H1 (cell line): ENCODE measurements around the gene PTCSC3. TPM values are rescaled to one million over a fixed set of nuclear protein-coding genes. Genes with fewer than 3 reads are reported as not detected.

Source experiments
- CTCF ChIA-PET: fragments of 300-600 bp; sonication (Branson Sonifier 250); formaldehyde crosslinking; loops from one replicate; lab custom pipeline; 2021; ENCODE audit not compliant: partially characterized antibody; lab: Charles Lee
- POLR2A ChIA-PET: fragments of 300-600 bp; sonication (Branson Sonifier 250); formaldehyde crosslinking; loops from one replicate; lab custom pipeline; 2021; ENCODE audit warnings: inconsistent platforms; ENCODE audit not compliant: partially characterized antibody; lab: Charles Lee
- DNase-seq, 2 experiments: peaks; one replicate each; pipeline versions ENCODE4 v3.0.0 to v3.0.0-alpha.2; 2010 to 2022; ENCODE audit warnings: low spot score in 2 of 2, low read depth in 1 of 2, mixed read lengths in 1 of 2
- FAIRE-seq: peaks from 2 replicates; lab custom pipeline; 2011; peaks lifted over from hg19 to GRCh38; lab: Jason Lieb, UNC
- H2AFZ ChIP-seq: 2 replicates; pipeline ENCODE4 v1.8.1; 2012; ENCODE audit warnings: low read length, inconsistent platforms
- H2AK5ac ChIP-seq: 2 replicates; pipeline ENCODE4 v1.6.1; 2013; ENCODE audit warnings: low read depth, low read length
- H2BK120ac ChIP-seq: replicated peaks from 2 replicates; pipeline ENCODE3; 2013; ENCODE audit warnings: low read depth, low read length, inconsistent platforms
- H2BK12ac ChIP-seq: 2 replicates; pipeline ENCODE4 v1.6.1; 2013; ENCODE audit warnings: low read depth, low read length
- H2BK15ac ChIP-seq: 2 replicates; pipeline ENCODE4 v1.6.1; 2013; ENCODE audit warnings: low read length
- H2BK20ac ChIP-seq: 2 replicates; pipeline ENCODE4 v1.6.1; 2013; ENCODE audit warnings: low read length
- H2BK5ac ChIP-seq: 2 replicates; pipeline ENCODE4 v1.6.1; 2013; ENCODE audit warnings: low read depth, low read length
- H3K14ac ChIP-seq: 2 replicates; pipeline ENCODE4 v1.6.1; 2013; ENCODE audit warnings: inconsistent platforms; ENCODE audit not compliant: insufficient read length
- H3K18ac ChIP-seq: 2 replicates; pipeline ENCODE4 v1.6.1; 2013; ENCODE audit warnings: low read length; ENCODE audit errors: extremely low read depth
- H3K23ac ChIP-seq: 2 replicates; pipeline ENCODE4 v1.6.1; 2013; ENCODE audit warnings: inconsistent platforms; ENCODE audit not compliant: insufficient read length
- H3K23me2 ChIP-seq: 2 replicates; pipeline ENCODE4 v1.6.1; 2013; ENCODE audit warnings: low read depth, low read length
- H3K27ac ChIP-seq: 2 replicates; pipeline ENCODE4 v1.6.1; 2011; ENCODE audit warnings: low read depth, low read length, inconsistent platforms
- H3K27me3 ChIP-seq, 4 experiments: replicated peaks in 1 of 4; 1 replicate in 1 of 4; 2 replicates in 3 of 4; pipeline versions ENCODE4 v1.6.1 to v1.8.1; 2011 to 2013; ENCODE audit warnings: low read length in 3 of 4, mild to moderate bottlenecking in 3 of 4, inconsistent platforms in 2 of 4, mixed read lengths in 2 of 4, moderate library complexity in 1 of 4; ENCODE audit not compliant: control insufficient read depth in 3 of 4, insufficient read depth in 3 of 4; ENCODE audit errors: extremely low read depth in 1 of 4
- H3K36me3 ChIP-seq, 4 experiments: 2 replicates each; pipeline versions ENCODE4 v1.6.1 to v1.8.1; 2011 to 2013; ENCODE audit warnings: mild to moderate bottlenecking in 4 of 4, low read length in 3 of 4, moderate library complexity in 2 of 4, control low read depth in 1 of 4, inconsistent platforms in 1 of 4; ENCODE audit not compliant: insufficient read depth in 4 of 4, control insufficient read depth in 2 of 4
- H3K4ac ChIP-seq: replicated peaks from 2 replicates; pipeline ENCODE3; 2013; ENCODE audit warnings: low read length, low read depth, mixed read lengths, inconsistent platforms; ENCODE audit not compliant: insufficient read length
- H3K4me1 ChIP-seq, 4 experiments: replicated peaks in 1 of 4; 1 replicate in 1 of 4; 2 replicates in 3 of 4; pipeline versions ENCODE4 v1.6.1 to v1.8.1; 2011 to 2013; ENCODE audit warnings: low read length in 3 of 4, inconsistent platforms in 2 of 4, mixed read lengths in 1 of 4; ENCODE audit not compliant: insufficient read depth in 4 of 4, control insufficient read depth in 3 of 4
- H3K4me2 ChIP-seq, 2 experiments: 2 replicates each; pipeline versions ENCODE4 v1.6.1 to v1.8.1; 2011 to 2013; ENCODE audit warnings: low read depth in 2 of 2, low read length in 2 of 2, control low read depth in 1 of 2, inconsistent platforms in 1 of 2, mild to moderate bottlenecking in 1 of 2; ENCODE audit not compliant: insufficient read depth in 1 of 2
- H3K4me3 ChIP-seq, 4 experiments: fragments of 200-600, 300-600 bp in 1 of 4; sonication (generic), shearing (Covaris generic), sonication (Bioruptor Twin) in 1 of 4; 2 replicates each; pipeline versions ENCODE4 v1.5.1 to v1.8.1; 2011 to 2016; ENCODE audit warnings: low read length in 4 of 4, low read depth in 3 of 4, control low read depth in 2 of 4, inconsistent platforms in 2 of 4, mild to moderate bottlenecking in 2 of 4, mixed read lengths in 1 of 4, moderate library complexity in 1 of 4; ENCODE audit not compliant: insufficient read depth in 2 of 4; ENCODE audit errors: extremely low read depth in 1 of 4
- H3K56ac ChIP-seq: replicated peaks from 2 replicates; pipeline ENCODE3; 2013; ENCODE audit warnings: low read depth, mild to moderate bottlenecking, mixed read lengths, low read length, inconsistent platforms; ENCODE audit not compliant: insufficient read length
- H3K79me1 ChIP-seq: 2 replicates; pipeline ENCODE4 v1.6.1; 2013; ENCODE audit warnings: low read depth, low read length, control low read depth
- H3K79me2 ChIP-seq, 2 experiments: 2 replicates each; pipeline versions ENCODE4 v1.6.1 to v1.8.1; 2012 to 2013; ENCODE audit warnings: low read length in 2 of 2, mild to moderate bottlenecking in 2 of 2, inconsistent platforms in 1 of 2; ENCODE audit not compliant: insufficient read depth in 2 of 2, control insufficient read depth in 1 of 2
- H3K9ac ChIP-seq, 4 experiments: replicated peaks in 1 of 4; 1 replicate in 1 of 4; 2 replicates in 3 of 4; pipeline versions ENCODE4 v1.6.1 to v1.8.1; 2011 to 2013; ENCODE audit warnings: low read depth in 3 of 4, low read length in 3 of 4, control low read depth in 2 of 4, mild to moderate bottlenecking in 2 of 4, moderate library complexity in 2 of 4, inconsistent platforms in 1 of 4; ENCODE audit errors: extremely low read depth in 1 of 4
- H3K9me3 ChIP-seq, 2 experiments: 2 replicates each; pipeline versions ENCODE4 v1.6.1 to v1.8.1; 2012 to 2013; ENCODE audit warnings: mild to moderate bottlenecking in 2 of 2, moderate library complexity in 2 of 2, control low read depth in 1 of 2, inconsistent platforms in 1 of 2, low read depth in 1 of 2, low read length in 1 of 2, mixed read lengths in 1 of 2; ENCODE audit not compliant: insufficient read depth in 2 of 2
- H4K20me1 ChIP-seq, 2 experiments: replicated peaks in 1 of 2; 2 replicates each; pipeline versions ENCODE3 to v1.8.1; 2011 to 2013; ENCODE audit warnings: inconsistent platforms in 2 of 2, low read length in 2 of 2, mild to moderate bottlenecking in 1 of 2; ENCODE audit not compliant: insufficient read depth in 2 of 2, control insufficient read depth in 1 of 2
- H4K5ac ChIP-seq: 2 replicates; pipeline ENCODE4 v1.6.1; 2013; ENCODE audit warnings: low read length, low read depth, mixed read lengths, inconsistent platforms; ENCODE audit not compliant: insufficient read length
- H4K8ac ChIP-seq: 2 replicates; pipeline ENCODE4 v1.8.0; 2013; ENCODE audit warnings: mild to moderate bottlenecking, moderate library complexity, low read length, inconsistent platforms; ENCODE audit not compliant: insufficient read depth; ENCODE audit errors: extremely low read depth
- H4K91ac ChIP-seq: replicated peaks from 2 replicates; pipeline ENCODE3; 2013; ENCODE audit warnings: low read length, mixed read lengths, inconsistent platforms; ENCODE audit not compliant: insufficient read length
- BCL11A ChIP-seq, 2 experiments: IDR thresholded peaks; one replicate each; pipeline ENCODE4 v1.6.1; 2011; ENCODE audit warnings: low read depth in 2 of 2, low read length in 2 of 2, mild to moderate bottlenecking in 2 of 2
- EP300 ChIP-seq, 2 experiments: IDR thresholded peaks; 1 replicate in 1 of 2; 2 replicates in 1 of 2; pipeline ENCODE4 v1.6.1; 2011 to 2012; ENCODE audit warnings: low read depth in 2 of 2, low read length in 2 of 2, mild to moderate bottlenecking in 2 of 2, borderline replicate concordance in 1 of 2, inconsistent platforms in 1 of 2, moderate library complexity in 1 of 2
- JUN ChIP-seq: IDR thresholded peaks from 2 replicates; pipeline ENCODE4 v1.6.1; 2011; ENCODE audit warnings: low read depth, mild to moderate bottlenecking, improper control_type of control experiment, low read length
- KDM1A ChIP-seq: fragments of 200-600, 300-600 bp; sonication (generic); IDR thresholded peaks from 2 replicates; pipeline ENCODE4 v1.7.1; 2016; ENCODE audit warnings: mild to moderate bottlenecking, low read length, borderline replicate concordance
- KDM4A ChIP-seq: IDR thresholded peaks from one replicate; pipeline ENCODE4 v1.7.1; 2012; ENCODE audit warnings: low read depth, mild to moderate bottlenecking, moderate library complexity, low read length, inconsistent platforms; ENCODE audit not compliant: severe bottlenecking
- POLR2A ChIP-seq, 2 experiments: IDR thresholded peaks; 1 replicate in 1 of 2; 2 replicates in 1 of 2; pipeline ENCODE4 v1.6.1; 2011; ENCODE audit warnings: low read depth in 2 of 2, low read length in 2 of 2, mild to moderate bottlenecking in 2 of 2; ENCODE audit errors: control extremely low read depth in 1 of 2
- SIN3A ChIP-seq, 2 experiments: IDR thresholded peaks in 1 of 2; conservative IDR thresholded peaks in 1 of 2; 2 replicates each; pipeline ENCODE4 v1.6.1; 2011 to 2012; ENCODE audit warnings: low read length in 2 of 2, improper control_type of control experiment in 1 of 2, low read depth in 1 of 2, mild to moderate bottlenecking in 1 of 2
- SP2 ChIP-seq: IDR thresholded peaks from 2 replicates; pipeline ENCODE4 v1.6.1; 2012; ENCODE audit warnings: mild to moderate bottlenecking, low read length, inconsistent platforms
- TBP ChIP-seq: IDR thresholded peaks from 2 replicates; pipeline ENCODE4 v1.6.1; 2011; ENCODE audit warnings: low read depth, low read length, improper control_type of control experiment
- WGBS, 2 experiments: shearing (Covaris generic) in 1 of 2; methylation state at CpG; one replicate each; pipeline versions ENCODE4 v1.1.6 to v1.1.7; 2013 to 2015; ENCODE audit warnings: low lambda C conversion rate in 2 of 2, mixed read lengths in 2 of 2, inconsistent platforms in 1 of 2, low coverage in 1 of 2, missing lambda C conversion rate in 1 of 2; ENCODE audit not compliant: insufficient replicate concordance in 2 of 2, insufficient coverage in 1 of 2, insufficient read length in 1 of 2; ENCODE audit errors: extremely low coverage in 1 of 2, missing lambda C conversion rate in 1 of 2; 5-methylcytosine and 5-hydroxymethylcytosine counted together
- polyA plus RNA-seq, 7 experiments: library from polyadenylated mRNA; depleted of rRNA in 3 of 7; stranded (reverse) in 5 of 7; unstranded in 2 of 7; fragments of >200 nt in 5 of 7; fragments of 200-250 nt in 2 of 7; gene quantifications; 1 replicate in 5 of 7; 2 replicates in 1 of 7; 4 replicates in 1 of 7; pipeline versions ENCODE4 v1.2.1 to v1.2.3, GENCODE V29; 2011 to 2013; ENCODE audit warnings: missing spikeins in 2 of 7, mixed read lengths in 2 of 7
- total RNA-seq: library from RNA; stranded (reverse); fragmentation: NEBNext Ultra II Directional; extraction: Animal tissue kit (Norgen Biotek cat#: 25700); gene quantifications from 2 replicates; pipeline ENCODE4 v1.2.1, GENCODE V29; 2021
- TF ChIP-seq, protein P1 (sequence below): IDR thresholded peaks from 2 replicates; pipeline ENCODE4 v1.6.1; 2011; ENCODE audit warnings: low read depth, mild to moderate bottlenecking, low read length; ENCODE audit not compliant: insufficient read depth

PTCSC3 gene
- total and polyA plus RNA-seq, 2 of the 8 experiments (the other 6 are each of a cell fraction or from before 2014, with no cell fraction given) = not detected

DNA sequence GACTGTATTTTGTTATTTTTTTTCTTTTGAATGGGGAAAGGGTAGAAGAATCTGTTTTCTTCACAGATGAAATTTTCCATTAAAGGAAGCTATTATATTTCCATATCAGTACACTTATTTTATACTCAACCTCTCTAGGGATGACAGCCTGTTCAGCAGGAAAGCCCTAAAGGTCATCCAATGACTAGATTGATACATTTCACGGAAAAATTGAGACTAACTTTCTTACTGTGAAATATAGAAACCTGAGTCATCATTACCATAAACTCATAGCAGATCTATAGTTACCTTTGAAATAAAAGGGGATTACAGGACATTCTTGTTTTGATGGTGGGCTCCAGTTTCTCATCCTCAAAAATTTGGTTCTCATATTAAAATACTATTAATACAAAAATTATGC, 36.1 kb upstream of the PTCSC3 start:
- H3K9ac ChIP-seq = no peak overlapping the region
- FAIRE-seq (no peak), DNase-seq (no peak)
- H2BK120ac ChIP-seq = no peak overlapping the region
- no peak overlapping the region for H2BK20ac ChIP-seq
- H2BK5ac ChIP-seq = no peak overlapping the region
- H3K36me3 ChIP-seq = no peaks in the 10 kb centered on the region
- CTCF ChIA-PET = interaction anchor here (5.8 kb wide), 1 partner anchor 162 kb away, joined by 19 read pairs; no protein-coding TSS in a partner anchor
- H3K18ac ChIP-seq = no peak overlapping the region
- no peak overlapping the region for H2AFZ ChIP-seq
- H4K5ac ChIP-seq = no peak overlapping the region
- no peaks in the 10 kb centered on the region for H3K27me3 ChIP-seq
- no peak overlapping the region for H4K8ac ChIP-seq
- H3K4me3 ChIP-seq = no peak overlapping the region
- WGBS, 2 experiments = 38% methylated on average over 1 of the region's 1 CpG; no CpG with 5 or more reads in 1 of the 2 experiments
- no peak overlapping the region for H4K91ac ChIP-seq
- H3K14ac ChIP-seq = no peak overlapping the region
- H3K4ac ChIP-seq = no peak overlapping the region
- no peak overlapping the region for H3K27ac ChIP-seq
- POLR2A ChIA-PET = no interaction called here
- H3K23me2 ChIP-seq = no peaks in the 10 kb centered on the region
- H3K56ac ChIP-seq = no peak overlapping the region
- H3K9me3 ChIP-seq = no peaks in the 10 kb centered on the region
- TF ChIP-seq, protein P1, sequence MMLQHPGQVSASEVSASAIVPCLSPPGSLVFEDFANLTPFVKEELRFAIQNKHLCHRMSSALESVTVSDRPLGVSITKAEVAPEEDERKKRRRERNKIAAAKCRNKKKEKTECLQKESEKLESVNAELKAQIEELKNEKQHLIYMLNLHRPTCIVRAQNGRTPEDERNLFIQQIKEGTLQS = no peak
- TF ChIP-seq TBP = no peak
- no peak for TF ChIP-seq KDM4A
- no peak for TF ChIP-seq JUN
- no peak for TF ChIP-seq KDM1A
- no peak for TF ChIP-seq SP2
- no peak for TF ChIP-seq BCL11A (IDR thresholded peaks at IDR 0.05; ENCODE audit: low read depth in 2 of 2, low read length in 2 of 2)
- TF ChIP-seq EP300 (IDR thresholded peaks at IDR 0.05; ENCODE audit: borderline replicate concordance in 1 of 2, low read depth in 2 of 2, low read length in 2 of 2) = no peak
- TF ChIP-seq POLR2A (IDR thresholded peaks at IDR 0.05; ENCODE audit: control extremely low read depth in 1 of 2, low read depth in 2 of 2, low read length in 2 of 2) = no peak
- no peak for TF ChIP-seq SIN3A (conservative IDR thresholded peaks at IDR 0.05 in 1 of 2, IDR thresholded peaks at IDR 0.05 in 1 of 2; ENCODE audit: low read depth in 1 of 2, low read length in 2 of 2)
- no peak overlapping the region for H2BK15ac ChIP-seq
- no peaks in the 10 kb centered on the region for H4K20me1 ChIP-seq
- H3K4me2 ChIP-seq = no peak overlapping the region
- no peaks in the 10 kb centered on the region for H3K79me2 ChIP-seq
- H3K23ac ChIP-seq = no peak overlapping the region
- H2AK5ac ChIP-seq = no peak overlapping the region
- no peak overlapping the region for H2BK12ac ChIP-seq
- no peaks in the 10 kb centered on the region; the same call in 1 of the 2 replicates for H3K79me1 ChIP-seq
- H3K4me1 ChIP-seq = peaks cover 0 to 4% (median 1%) of the 10 kb centered on the region in 4 experiments; a peak in 2 of 7 replicates
